GF-D8 (cell line): ENCODE measurements around the gene C3.

Experiments
- DNase-seq: peaks from one replicate; lab custom pipeline; 2025; lab: John Stamatoyannopoulos, UW

C3 gene

GRCh38 chr19:6744381-6745301 is 24.2 kb upstream of the C3 start:
- no peak for DNase-seq

GRCh38 chr19:6743714-6744380 is 23.4 kb upstream of the C3 start:
- DNase-seq: no peak

GRCh38 chr19:6743066-6743465 is 22.6 kb upstream of the C3 start:
- no peak for DNase-seq

- DNase-seq: no peak
Measured at GRCh38 chr19:6740589-6741343, 20.3 kb upstream of the C3 start.

GRCh38 chr19:6739883-6740588 is 19.6 kb upstream of the C3 start:
- no peak for DNase-seq

GRCh38 chr19:6739390-6739882 is 19.0 kb upstream of the C3 start, which contains the start of gene TRIP10:
TRIP10 (plus strand) TSS chr19:6739680; CDS start chr19:6739762, 82 bp downstream.
- no peak for DNase-seq

- no peak for DNase-seq
Measured at GRCh38 chr19:6738787-6739389, 18.4 kb upstream of the C3 start.

GRCh38 chr19:6737873-6738786 is 17.7 kb upstream of the C3 start:
- DNase-seq: peak; percentile 85

GRCh38 chr19:6737284-6737872 is 16.9 kb upstream of the C3 start, which contains the start of gene GPR108:
GPR108 (minus strand) TSS chr19:6737580; CDS start chr19:6737576, 4 bp downstream.
- peak; percentile 100 for DNase-seq

- no peak for DNase-seq
Measured at GRCh38 chr19:6736917-6737283, 16.4 kb upstream of the C3 start.

GRCh38 chr19:6736169-6736916 is 15.9 kb upstream of the C3 start:
- peak; percentile 78 for DNase-seq

GRCh38 chr19:6735181-6735911 is 14.9 kb upstream of the C3 start:
- DNase-seq: no peak

GRCh38 chr19:6734096-6734696 is 13.7 kb upstream of the C3 start:
- no peak for DNase-seq

- no peak for DNase-seq
Measured at GRCh38 chr19:6733338-6734095, 13.1 kb upstream of the C3 start.

- no peak for DNase-seq
Measured at GRCh38 chr19:6732803-6733337, 12.4 kb upstream of the C3 start.

- no peak for DNase-seq
Measured at GRCh38 chr19:6731822-6732221, 11.4 kb upstream of the C3 start.
